ENCODE results near the gene DPEP2.

DPEP2 gene

GRCh38 chr16:67977469-67978227 is 21.6 kb downstream of the DPEP2 start:
- no peak for TF ChIP-seq NFIC (IDR thresholded peaks at IDR 0.05)
- no peak for TF ChIP-seq ZBTB7A (IDR thresholded peaks at IDR 0.05; ENCODE audit: low read depth)

DNA sequence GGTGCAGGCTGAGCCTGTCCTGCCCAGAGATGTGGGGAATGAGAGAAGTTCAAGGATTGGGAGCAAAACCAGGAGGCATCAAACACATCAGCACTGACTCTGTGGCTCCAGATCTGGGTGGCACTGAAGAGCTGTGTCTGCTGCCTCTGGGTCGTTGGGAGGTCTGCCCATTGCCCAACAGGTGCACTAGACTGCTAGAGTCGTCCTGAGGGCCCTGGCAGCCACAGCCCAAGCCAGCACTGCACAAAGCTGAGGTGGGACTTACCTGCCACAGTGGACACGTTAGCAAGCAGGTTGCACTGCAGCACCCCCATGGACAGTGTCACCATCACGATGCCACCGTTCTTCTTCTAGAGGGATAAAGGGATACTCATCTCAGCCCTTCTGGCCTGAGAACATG is 22.3 kb downstream of the DPEP2 start:
- no peak for TF ChIP-seq ZBTB7A (IDR thresholded peaks at IDR 0.05; ENCODE audit: low read depth)
- no peak for TF ChIP-seq TCF12 (IDR thresholded peaks at IDR 0.05; ENCODE audit: low read depth)
- TF ChIP-seq NFIC (IDR thresholded peaks at IDR 0.05), result no peak
- TF ChIP-seq, protein P1, sequence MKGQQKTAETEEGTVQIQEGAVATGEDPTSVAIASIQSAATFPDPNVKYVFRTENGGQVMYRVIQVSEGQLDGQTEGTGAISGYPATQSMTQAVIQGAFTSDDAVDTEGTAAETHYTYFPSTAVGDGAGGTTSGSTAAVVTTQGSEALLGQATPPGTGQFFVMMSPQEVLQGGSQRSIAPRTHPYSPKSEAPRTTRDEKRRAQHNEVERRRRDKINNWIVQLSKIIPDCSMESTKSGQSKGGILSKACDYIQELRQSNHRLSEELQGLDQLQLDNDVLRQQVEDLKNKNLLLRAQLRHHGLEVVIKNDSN (IDR thresholded peaks at IDR 0.05), result no peak
- TF ChIP-seq TAF1 (IDR thresholded peaks at IDR 0.05; ENCODE audit: low read depth), result no peak
- TF ChIP-seq CEBPB (IDR thresholded peaks at IDR 0.05), result no peak
- no peak for TF ChIP-seq YY1 (IDR thresholded peaks at IDR 0.05; ENCODE audit: low read depth)
- TF ChIP-seq, protein P2, sequence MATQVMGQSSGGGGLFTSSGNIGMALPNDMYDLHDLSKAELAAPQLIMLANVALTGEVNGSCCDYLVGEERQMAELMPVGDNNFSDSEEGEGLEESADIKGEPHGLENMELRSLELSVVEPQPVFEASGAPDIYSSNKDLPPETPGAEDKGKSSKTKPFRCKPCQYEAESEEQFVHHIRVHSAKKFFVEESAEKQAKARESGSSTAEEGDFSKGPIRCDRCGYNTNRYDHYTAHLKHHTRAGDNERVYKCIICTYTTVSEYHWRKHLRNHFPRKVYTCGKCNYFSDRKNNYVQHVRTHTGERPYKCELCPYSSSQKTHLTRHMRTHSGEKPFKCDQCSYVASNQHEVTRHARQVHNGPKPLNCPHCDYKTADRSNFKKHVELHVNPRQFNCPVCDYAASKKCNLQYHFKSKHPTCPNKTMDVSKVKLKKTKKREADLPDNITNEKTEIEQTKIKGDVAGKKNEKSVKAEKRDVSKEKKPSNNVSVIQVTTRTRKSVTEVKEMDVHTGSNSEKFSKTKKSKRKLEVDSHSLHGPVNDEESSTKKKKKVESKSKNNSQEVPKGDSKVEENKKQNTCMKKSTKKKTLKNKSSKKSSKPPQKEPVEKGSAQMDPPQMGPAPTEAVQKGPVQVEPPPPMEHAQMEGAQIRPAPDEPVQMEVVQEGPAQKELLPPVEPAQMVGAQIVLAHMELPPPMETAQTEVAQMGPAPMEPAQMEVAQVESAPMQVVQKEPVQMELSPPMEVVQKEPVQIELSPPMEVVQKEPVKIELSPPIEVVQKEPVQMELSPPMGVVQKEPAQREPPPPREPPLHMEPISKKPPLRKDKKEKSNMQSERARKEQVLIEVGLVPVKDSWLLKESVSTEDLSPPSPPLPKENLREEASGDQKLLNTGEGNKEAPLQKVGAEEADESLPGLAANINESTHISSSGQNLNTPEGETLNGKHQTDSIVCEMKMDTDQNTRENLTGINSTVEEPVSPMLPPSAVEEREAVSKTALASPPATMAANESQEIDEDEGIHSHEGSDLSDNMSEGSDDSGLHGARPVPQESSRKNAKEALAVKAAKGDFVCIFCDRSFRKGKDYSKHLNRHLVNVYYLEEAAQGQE (IDR thresholded peaks at IDR 0.05; ENCODE audit: low read depth), result no peak

- TF ChIP-seq TEAD4 (IDR thresholded peaks at IDR 0.05), result no peak
- TF ChIP-seq CEBPB (IDR thresholded peaks at IDR 0.05), result no peak
- no peak for TF ChIP-seq RAD21 (IDR thresholded peaks at IDR 0.05; ENCODE audit: low read depth)
- TF ChIP-seq TCF12 (IDR thresholded peaks at IDR 0.05; ENCODE audit: low read depth), result no peak
- no peak for TF ChIP-seq FOXM1 (IDR thresholded peaks at IDR 0.05; ENCODE audit: borderline replicate concordance, low read depth)
- TF ChIP-seq, protein P2 (IDR thresholded peaks at IDR 0.05; ENCODE audit: low read depth), result no peak
- TF ChIP-seq EGR1 (IDR thresholded peaks at IDR 0.05), result no peak
- TF ChIP-seq TAF1 (IDR thresholded peaks at IDR 0.05; ENCODE audit: low read depth), result no peak
These were observed 23.1 kb downstream of the DPEP2 start for GRCh38 chr16:67976205-67976604.

DNA sequence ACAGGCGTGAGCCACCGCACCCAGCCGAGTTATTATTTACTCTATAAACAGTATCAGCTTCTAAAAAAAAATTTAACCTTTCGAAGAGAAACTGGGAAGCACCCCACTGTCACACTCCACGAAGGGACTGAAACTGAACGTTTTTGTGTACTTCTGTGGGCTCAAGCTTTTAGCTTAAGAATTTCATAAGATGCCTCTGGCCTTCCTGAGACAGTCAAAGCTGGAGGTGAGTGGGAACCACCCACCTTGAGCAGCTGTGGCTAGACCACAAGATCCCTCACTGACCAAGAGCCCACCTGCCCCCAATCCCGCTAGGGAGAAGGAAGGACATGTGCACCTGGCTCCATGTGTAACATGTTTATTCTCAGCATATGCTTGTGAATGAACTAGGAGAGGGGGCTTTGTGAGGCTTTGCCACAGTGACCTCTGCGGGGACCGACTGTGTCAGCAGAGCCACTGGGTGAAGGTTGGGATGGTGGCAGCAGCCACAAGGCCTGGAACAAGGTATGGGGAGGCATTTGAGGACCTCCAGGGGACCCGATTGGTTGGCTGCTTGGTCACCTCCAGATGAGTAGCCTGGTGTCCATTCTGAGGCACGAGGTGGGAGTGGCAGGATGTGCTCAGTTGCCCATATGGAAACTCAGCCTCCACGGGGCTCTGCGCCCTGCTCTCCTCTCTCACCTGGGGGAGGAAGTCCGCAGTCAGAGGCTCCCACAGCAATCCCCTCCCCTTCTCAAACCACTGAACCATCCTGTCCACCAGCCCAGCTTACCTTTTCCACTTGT is 23.8 kb downstream of the DPEP2 start:
- TF ChIP-seq RAD21 (IDR thresholded peaks at IDR 0.05; ENCODE audit: low read depth), result no peak
- no peak for TF ChIP-seq FOXM1 (IDR thresholded peaks at IDR 0.05; ENCODE audit: borderline replicate concordance, low read depth)
- TF ChIP-seq, protein P2 (IDR thresholded peaks at IDR 0.05; ENCODE audit: low read depth), result no peak
- no peak for TF ChIP-seq YY1 (IDR thresholded peaks at IDR 0.05; ENCODE audit: low read depth)
- no peak for TF ChIP-seq EGR1 (IDR thresholded peaks at IDR 0.05)
- TF ChIP-seq EP300 (IDR thresholded peaks at IDR 0.05; ENCODE audit: borderline replicate concordance), result no peak
- TF ChIP-seq TEAD4 (IDR thresholded peaks at IDR 0.05), result no peak
- no peak for TF ChIP-seq TCF12 (IDR thresholded peaks at IDR 0.05; ENCODE audit: low read depth)
- TF ChIP-seq CREB1 (IDR thresholded peaks at IDR 0.05; ENCODE audit: low read depth), result no peak

DNA sequence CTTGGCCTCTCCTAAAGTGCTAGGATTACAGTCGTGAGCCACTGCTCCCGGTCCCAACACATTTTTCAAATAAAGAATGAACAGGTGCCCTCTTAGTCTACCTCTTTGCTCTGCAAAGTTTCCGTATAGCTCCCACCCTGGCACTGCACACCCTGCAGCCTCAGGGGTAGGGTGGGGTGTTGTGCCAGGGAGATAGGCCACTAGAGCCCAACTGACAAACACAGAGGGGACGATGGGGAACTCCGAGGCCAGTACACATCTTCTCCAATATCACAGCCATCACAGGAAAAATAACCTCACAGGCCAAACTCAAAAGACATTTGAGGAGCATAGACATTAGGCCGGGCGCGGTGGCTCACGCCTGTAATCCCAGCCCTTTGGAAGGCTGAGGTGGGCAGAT is 28.2 kb downstream of the DPEP2 start:
- TF ChIP-seq CREB1 (IDR thresholded peaks at IDR 0.05; ENCODE audit: low read depth), result no peak
- no peak for TF ChIP-seq TCF12 (IDR thresholded peaks at IDR 0.05; ENCODE audit: low read depth)
- TF ChIP-seq FOXM1 (IDR thresholded peaks at IDR 0.05; ENCODE audit: borderline replicate concordance, low read depth), result no peak
- no peak for TF ChIP-seq RAD21 (IDR thresholded peaks at IDR 0.05; ENCODE audit: low read depth)
- TF ChIP-seq TAF1 (IDR thresholded peaks at IDR 0.05; ENCODE audit: low read depth), result no peak
- TF ChIP-seq EP300 (IDR thresholded peaks at IDR 0.05; ENCODE audit: borderline replicate concordance), result no peak
- TF ChIP-seq CEBPB (IDR thresholded peaks at IDR 0.05), result no peak
- no peak for TF ChIP-seq ZBTB7A (IDR thresholded peaks at IDR 0.05; ENCODE audit: low read depth)
- TF ChIP-seq, protein P2 (IDR thresholded peaks at IDR 0.05; ENCODE audit: low read depth), result no peak
- no peak for TF ChIP-seq YY1 (IDR thresholded peaks at IDR 0.05; ENCODE audit: low read depth)
- TF ChIP-seq NFIC (IDR thresholded peaks at IDR 0.05), result no peak
- no peak for TF ChIP-seq TEAD4 (IDR thresholded peaks at IDR 0.05)
- TF ChIP-seq MAX (IDR thresholded peaks at IDR 0.05), result no peak

All from Ishikawa (cell line).